HuH-7 (cell line): ENCODE data around the gene PDE8B.

Experiments
- DNase-seq: peaks from one replicate; pipeline ENCODE4 v3.0.0; 2011; ENCODE audit warnings: low spot score

PDE8B gene

DNA sequence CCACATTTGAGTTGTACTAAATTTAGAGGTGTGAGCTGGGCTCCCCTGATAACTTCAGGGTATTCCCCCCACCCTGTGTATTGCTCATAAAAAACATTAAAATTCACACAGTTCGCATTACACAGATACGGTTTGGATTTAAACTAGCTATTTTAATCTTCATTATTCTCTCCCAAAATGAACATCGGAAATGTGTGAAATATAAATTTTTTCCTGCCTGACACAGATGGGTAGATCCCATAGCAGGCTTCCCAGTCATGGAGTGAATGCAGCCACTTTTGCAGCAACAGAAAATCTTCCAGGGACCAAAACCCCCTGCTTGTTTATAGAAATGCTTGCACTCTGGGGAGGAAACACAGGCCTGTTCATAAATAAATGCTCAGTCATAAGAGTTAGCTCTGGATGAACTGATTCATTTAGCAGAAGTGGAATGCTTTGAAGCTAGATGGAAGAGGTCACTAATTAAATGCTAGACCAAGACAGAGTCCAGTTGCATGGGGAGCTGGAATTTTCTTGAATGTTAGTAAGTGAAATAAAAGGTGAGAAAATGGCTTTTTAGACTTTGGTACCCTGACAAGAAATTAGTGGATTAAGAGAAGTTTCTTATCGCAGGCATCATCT, 115.6 kb downstream of the PDE8B start:
- no peak for DNase-seq

DNA sequence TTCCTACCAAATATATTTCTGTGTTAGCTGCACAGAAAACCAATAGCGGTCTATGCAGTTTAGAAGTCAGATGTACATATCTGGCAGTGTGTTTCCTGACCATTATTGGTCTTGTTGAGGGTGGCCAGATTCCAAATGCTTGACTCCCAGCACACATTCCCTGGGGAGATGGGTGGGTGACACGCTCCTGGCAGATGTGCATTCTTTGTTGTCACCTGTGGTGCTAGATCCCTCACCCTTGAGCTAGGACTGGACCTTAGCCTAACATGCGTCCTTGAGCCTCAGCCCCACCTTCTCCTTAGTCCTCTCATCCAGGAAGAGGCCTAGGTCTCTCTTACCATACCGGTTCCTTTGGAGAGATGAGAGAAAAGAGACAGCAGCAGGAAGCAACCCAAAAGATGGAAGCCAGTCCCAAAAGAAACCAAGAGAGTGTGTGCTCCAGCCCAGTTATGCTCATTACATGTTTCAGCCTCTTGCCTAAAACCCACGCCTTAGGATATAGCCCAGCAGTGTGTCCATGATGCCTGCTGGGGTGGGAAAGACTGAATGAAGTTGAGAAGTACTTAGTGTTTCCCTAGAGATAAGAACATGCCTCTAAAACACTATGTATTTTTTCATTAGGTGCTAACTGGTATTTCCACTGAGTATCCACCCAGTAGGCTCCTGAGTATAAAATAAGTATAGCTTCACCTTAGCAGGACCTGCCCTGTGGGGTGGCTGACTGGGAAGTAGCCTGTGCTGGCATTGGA, 116.7 kb downstream of the PDE8B start:
- DNase-seq, result no peak

DNA sequence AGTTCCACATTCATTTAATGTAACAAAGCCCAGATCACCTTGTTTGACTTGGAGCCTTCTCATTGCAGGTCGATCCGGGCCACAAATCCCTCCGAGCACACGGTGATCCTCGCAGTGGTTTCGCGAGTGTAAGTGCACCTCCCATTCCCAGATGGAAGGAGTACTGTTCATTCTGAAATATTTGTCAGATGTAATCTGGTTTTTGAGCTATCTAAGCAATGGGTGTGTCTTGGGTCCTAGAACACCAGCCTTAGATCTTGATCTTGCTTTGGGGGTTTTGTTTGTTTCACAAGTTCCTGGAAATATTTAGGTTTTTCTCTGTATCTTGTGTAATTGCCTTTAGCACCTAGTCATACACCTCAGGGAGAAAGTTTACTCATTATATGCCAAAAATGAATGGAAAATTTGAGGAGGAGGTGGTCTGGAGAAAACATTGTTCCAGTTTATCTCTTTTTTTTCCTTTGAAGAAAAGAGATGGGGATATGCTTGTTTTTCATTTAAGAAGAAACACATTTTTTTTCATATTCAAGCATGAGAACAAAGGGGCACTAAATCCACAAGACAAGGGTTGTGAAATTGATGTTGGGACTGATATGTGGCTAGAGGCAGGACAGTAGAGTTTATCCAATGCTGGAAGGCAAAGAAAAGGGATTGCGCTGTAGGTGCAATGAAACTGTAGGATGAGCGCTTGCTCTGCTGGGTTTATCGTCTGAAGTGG, 118.6 kb downstream of the PDE8B start:
- DNase-seq, result no peak

DNA sequence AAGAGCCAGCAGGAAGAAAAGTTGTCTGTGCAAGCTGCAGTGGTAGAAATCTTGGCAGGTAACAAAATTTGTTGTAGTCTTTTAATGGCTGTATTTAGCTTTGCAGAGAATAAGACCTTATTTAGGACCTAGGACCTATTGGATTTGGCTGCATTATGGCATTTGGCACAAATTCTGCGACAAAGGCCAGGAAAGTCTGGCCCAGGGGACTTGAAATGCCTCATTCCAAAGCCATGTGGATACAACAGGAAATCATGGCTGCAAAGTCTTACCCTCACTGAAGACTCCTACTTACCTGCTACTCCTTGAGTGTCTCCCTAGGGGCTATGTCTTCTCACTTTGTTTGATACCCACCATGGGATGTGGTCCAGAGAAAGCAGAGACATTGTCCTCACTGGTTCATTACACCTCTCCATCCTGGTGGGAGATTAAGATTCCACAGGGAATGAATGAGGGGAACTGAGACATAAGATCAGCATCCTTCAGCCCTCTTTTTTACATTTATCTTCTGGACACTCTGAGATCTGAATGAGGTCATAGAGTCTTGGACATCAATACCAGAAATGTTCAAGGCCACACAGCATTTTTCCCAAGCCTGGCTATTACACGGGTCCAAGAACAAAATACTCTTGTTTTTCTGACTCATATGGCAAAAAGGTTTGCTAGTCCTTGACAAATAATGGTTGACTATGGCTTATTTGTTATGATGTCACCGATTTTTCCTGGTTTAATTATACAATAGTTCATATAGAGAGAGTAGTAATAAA, 119.4 kb downstream of the PDE8B start:
- DNase-seq, result no peak

DNA sequence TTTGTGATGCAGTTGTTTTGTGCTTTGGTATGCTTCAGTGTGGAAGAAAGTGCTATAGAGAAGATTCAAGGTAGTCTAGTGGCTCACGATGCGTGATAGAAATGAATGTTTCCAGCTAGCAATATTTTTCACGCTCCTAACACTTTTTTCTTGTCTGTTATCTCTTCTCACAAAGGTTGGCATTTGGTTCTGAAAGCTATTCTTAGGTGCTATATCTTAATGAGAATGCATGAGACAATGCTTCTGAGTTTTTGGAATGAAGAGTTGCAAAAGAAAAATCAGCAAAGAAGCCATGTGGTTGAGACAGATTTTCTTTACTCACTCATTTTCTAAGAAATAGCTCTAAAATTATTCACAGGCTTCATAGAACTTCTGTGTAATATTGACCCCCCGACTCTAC, 122.6 kb downstream of the PDE8B start:
- no peak for DNase-seq

DNA sequence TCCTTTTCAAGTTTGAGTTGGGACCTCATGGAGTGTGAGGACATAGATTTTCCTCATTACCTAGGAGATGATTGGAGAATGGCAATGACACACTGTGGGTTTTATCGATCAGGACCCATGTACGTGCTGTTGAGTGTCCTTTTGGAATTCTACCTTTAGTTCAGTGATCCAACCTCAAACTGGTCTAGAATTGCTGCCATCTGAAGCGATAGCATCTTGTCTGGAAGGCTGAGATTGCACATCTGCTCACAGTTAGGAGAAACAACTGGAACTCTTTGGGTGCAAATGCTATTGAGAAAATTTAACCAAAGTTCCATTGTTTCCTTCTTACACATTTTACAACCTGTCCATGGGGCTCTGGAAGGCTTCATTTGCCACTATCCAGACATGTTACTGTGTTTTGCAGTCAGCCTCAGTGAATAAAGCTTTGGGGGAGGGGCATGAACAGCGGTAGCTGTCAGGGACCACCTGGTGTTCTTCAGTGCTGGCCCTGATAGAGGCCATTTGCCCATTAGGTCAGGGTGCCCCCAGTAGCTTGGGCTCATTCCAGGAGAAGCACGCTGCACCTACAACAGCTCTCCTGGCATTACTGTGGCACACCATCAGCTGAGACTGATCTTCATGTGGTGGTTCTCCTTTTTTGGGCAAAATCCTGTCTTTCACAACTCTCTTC, 123.1 kb downstream of the PDE8B start:
- DNase-seq, result no peak

DNA sequence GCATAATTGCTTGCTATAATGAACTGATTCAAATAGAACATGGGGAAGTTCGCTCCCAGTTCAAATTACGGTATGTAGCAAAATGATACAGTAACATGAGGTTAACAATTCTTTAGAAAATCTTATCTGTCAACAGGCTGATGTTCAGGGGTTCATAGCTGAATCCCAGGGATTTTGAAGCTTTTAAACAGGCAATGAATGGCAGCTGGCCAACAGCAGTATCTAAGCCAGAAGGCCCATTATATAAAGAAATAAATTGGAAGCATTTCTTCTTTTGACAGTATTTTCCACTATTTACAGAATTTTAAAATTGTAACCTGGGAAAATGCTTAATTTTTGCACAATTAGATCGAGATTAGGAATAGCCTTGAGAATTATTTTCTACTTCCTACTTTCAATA, 126.8 kb downstream of the PDE8B start:
- no peak for DNase-seq

DNA sequence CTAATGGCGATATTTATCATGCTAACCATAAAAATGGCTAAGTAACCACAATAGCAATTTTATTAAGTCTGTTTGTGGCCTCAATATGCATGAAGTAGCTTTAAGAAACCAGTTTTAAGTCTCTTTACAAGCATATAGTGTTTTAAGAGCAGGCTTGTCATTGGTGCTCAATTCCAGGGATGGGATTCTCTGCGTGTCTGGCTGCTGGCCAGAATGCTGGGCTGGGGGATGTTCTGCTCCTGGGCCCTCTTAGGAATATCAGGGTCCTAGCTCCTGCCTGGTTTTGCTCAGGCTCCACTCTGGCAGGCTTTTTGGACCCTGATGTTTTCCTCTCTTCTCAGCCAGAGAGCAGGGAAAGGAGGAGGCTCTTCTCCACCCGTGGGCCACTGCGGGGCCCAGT, 127.2 kb downstream of the PDE8B start:
- no peak for DNase-seq

DNA sequence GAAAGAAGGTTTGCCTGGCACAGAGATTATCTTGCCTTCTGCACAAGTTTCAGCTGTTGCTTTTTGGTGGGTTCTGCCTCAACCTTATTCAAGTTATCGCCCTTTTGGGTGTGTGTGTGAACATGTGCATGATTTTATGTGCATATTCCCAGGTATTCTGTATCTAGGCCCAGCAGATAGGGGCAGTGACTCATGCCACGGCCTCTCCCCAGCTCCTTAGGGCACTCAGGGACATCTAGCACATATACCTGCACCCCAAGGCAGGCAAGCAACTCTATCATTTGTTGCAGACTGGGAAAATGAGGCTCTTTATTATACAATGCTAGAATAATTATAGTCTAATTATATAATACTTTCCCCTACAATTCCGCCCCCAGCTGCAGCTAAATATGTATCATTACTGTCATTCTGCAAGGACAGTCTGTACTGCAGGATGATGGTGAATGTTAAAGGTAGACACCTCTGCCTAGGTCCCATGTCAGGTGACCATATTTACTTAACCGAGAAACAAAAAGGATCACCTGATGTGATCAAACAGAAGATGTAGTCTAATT, 128.9 kb downstream of the PDE8B start:
- no peak for DNase-seq

DNA sequence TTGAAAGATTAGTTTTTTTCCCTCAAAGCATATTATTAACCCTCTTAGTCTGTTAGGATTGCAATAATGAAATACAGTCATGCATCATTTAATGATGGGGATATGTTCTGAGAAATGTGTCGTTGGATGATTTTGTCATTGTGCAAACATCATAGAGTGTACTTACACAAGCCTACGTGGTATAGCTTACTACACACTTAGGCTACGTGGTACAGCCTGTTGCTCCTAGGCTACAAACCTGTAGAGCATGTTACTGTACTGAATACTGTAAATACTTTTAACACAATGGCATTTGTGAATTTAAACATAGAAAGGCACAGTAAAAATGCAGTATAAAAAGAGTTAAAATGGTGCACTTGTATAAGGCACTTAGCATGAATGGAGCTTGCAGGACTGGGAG, 132.7 kb downstream of the PDE8B start:
- no peak for DNase-seq

DNA sequence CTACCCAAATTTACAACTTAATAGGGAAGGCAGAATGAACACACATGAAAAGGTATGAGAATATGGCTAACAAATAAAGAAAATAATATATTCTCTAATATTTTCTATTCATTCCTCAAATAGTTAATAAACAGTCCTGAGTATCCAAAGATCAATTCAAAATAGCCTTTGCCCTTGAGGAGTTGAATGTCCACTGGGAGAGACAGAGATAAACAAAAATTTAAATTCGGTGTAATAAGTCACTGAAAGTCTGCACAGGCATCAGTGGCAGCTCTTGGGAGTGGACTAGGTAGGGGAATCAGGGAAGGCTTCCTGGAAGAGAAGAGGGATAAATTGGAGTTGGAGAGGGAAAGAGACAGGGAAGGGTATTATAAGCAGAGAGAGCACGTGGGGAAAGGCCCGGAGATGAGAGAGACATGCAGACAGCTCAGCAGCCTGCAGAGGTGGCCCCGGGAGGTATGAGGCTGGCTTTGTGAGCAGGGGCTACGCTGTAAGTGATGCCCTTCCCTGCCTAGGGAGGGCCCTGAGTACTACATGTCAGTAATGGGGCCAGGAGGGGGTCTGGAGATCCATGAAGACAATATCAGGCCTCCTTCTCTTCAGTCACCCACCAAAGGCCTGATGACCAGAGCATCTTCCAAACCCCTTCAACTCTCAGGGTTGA, 137.1 kb downstream of the PDE8B start:
- DNase-seq, result no peak

DNA sequence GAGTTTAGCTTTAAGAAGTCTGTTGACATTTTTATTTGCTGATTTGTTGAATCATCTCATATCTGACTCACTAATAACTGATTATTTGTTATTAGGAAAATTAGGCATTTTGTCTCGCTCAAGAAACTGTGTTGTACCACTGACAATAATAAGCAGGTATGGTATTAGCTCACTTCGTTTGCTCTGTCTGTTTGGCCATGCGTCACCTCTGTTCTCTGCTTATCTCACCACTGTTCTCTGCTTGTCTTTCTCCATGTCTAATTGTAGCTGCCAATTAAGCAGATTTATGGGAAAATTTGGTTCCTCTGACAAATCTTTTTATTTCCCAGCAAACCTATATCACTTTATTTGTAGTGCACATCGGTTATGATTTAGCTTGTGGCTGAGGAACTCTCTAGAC, 142.8 kb downstream of the PDE8B start:
- no peak for DNase-seq

DNA sequence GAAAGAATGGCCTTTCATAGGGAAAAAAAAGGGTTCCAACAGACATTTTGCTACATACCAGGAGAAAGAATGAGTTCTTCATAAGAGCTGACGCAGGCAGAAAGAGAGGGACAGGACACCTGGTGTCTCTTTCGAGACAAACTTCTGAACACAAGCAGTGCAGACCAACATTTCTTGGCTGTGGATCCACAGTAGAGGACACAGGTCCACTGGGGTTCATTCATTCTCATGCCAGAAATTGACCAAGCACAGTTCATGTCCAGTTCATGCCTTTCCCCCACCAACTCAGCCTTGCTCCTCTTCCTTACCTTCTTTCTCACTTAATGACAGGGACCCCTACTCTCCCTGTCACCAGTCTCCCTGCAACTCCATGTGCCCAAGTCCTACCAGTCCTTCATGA, 144.0 kb downstream of the PDE8B start:
- DNase-seq, result no peak

DNA sequence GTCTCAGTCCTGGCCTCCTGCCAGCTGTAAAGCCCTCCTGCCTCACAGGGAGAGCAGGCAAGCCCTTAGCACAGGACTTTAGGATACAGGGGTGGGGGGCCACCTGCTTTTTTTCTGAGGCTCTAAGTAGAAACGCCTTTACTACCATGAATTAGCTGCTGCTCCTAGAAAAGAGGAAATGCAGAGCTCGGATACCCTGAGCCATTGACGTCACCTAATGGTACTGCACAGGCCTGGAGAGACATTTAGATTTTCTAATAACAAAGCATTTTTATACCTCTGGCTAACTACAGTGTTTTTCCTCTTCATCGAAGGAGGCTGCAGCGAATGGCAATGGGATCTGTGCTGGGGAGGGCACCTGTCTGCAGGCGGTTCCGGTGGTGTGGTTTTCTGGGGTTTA, 144.6 kb downstream of the PDE8B start:
- no peak for DNase-seq

DNA sequence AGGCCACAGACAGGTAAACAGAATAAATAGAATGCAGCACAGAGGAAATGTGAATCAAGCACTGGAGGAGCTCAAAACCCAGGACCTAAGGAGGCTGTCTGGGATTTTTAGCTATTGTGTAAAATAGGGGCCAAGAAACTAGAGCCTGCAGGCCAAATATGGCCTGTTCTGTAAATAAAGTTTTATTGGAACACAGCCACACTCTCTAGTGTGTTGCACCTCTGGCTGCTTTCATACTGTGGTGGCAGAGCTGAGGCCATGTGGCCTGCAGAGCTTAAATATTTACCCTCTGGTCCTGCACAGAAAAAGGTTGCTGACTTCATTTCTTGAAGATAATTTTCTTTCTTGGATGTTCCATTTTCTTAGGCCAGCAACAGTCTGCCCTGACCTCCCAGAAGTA, 145.3 kb downstream of the PDE8B start:
- DNase-seq, result no peak

DNA sequence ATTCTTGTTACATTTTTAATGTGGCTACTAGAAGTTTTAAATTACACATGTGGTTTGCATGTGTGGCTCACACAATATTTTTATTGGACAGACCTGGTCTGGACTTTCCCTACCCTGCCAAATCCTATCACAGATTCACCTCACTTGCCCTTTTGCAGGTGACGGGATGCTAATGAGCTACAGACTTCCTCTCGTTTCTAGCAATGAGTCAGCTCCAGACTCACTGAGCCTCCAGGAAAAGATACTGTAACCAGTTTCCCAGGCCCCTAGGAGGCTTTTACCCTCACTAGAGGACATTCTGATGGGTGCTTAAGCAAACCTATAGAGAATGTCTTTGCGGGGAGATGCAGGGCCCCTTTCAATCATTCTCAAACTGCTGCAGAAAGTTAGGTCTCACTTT, 146.3 kb downstream of the PDE8B start:
- DNase-seq, result no peak

DNA sequence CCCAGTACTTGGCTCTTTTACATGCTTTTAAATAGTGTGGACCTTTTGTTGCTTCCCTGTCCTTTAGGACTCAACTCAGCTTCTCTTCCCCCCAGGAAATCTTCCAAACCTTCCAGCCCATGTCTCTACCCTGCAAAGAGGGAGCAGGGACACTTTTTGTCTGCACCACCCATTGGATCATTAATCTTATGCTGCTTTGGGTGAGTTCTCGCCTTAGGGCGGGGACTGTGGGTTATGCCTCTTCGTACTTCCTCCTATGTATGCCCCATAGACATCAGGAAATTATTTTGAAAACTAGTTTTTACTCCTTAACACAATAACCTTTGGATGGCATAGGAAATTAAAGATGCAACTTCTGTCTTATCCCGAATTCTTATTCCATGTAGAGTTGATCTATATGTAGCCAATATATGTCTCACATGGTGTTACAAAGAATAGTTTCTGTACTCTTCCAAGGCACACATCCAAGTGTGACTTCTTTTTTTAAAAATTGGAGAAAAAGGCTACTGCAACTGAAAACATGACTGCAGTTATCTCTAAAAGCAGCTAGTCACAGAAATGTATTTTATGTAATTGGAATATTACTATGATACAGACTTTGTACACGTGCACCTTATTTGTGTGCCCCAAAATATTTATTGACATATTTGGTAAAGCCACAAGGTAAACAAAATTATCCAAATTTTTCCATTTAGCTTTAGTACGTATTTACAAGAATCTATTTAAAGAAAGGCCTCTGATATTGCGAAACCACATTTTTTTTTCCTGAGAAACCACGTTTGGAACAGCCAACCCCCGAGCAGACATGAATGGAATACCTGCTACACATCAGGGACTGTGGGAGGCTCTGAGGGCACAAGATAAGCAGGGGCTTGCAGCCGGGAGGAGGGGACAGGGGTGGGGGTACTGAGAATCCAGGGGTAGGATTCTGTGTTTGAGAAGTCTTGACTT, 148.1 kb downstream of the PDE8B start:
- no peak for DNase-seq

DNA sequence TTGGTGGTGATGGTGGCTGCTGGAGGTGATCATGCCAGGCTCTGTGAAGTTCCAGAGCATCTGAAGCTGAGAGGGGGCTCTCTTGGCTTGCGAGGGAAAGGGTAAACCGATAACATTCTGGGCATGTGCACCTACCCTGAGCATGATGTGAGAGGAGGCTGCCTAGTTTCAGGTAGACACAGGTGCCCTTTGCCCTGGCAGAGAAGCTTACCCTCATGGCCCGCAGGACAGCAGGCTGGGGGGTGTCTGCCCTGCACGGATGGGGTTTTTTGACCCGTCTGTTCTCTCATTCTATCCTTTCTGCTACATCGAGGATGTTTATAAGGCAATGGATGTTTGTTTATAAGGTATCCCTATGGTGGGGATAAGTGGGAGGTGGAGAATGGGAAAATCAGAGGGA, 148.8 kb downstream of the PDE8B start:
- DNase-seq, result no peak

DNA sequence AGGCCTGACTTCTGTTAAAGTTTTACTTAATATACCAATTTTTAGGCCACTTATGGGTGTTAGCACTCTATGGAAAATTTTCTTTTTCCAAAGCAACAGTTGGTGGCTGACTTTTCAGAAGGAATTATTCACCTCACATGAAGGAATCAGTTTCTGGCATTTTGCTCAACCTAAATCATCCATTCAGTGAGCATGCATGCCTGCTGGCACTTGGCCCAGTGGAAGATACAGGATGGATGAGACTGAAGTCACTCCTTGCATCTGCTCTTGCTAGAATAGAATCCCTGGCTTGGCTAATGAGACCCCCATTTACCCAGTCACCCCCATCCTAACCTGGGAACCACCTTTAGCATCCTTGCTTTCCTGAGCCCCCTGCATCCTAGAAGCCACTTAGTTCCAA, 149.9 kb downstream of the PDE8B start:
- no peak for DNase-seq

DNA sequence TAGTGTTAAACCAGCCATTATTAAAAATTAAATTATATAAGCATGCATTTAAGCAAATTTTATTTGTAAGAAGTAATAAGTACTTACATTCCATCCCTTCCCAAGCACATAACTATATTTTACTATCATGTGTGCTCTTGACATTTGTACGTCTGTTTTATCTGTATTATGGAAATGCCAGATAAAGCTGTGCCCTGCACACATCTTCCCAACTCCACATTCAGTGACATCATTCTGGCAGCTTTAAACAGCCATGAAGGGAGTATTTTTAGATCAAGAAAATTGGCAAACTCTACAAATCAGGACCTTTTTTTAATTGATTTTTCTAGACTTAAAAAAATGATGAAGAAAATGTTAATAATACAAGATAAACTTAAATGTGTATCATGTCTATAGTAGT, 150.5 kb downstream of the PDE8B start:
- no peak for DNase-seq
